Ovary (tissue), 1 donor: ENCODE measurements around the gene EIF4E.

ENCODE experiments used
- EP300 ChIP-seq: sonication (generic); formaldehyde crosslinking; IDR thresholded peaks from one replicate; pipeline ENCODE4 v1.6.1; 2017; ENCODE audit warnings: antibody characterized with exemption
- POLR2A ChIP-seq: fragments of 450-650 bp; IDR thresholded peaks from one replicate; pipeline ENCODE4 v1.6.1; 2017; ENCODE audit warnings: antibody characterized with exemption, mild to moderate bottlenecking, moderate library complexity

DNA sequence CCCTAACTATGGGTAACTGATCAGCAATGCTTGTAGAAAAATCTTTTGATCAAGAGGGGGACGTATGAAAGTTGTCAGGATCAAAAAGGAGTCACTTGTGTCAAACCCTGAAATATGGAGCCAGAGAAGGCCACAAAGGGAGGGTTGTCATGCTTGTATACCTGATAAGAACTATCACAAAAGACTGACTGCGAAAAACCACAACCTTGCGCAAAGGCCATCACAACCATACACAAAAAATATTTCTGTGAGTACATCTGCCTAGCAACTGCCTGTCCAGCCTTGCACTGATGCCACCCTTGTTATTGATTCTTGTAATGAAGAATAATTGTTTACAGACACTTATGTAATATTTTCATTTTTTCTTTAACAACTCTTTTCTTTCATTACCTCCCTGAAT lies 22.8 kb upstream of the EIF4E start:
- no peak for TF ChIP-seq POLR2A
- TF ChIP-seq EP300 = no peak
